Measurements from ENCODE around the gene KLC4. TPM values are rescaled to one million over a fixed set of nuclear protein-coding genes. Genes with fewer than 3 reads are reported as not detected.

KLC4 gene
- total and polyA plus RNA-seq, 9 of the 15 experiments (the other 6 are each of a cell fraction or from before 2014, with no cell fraction given) = 1.7 to 16.2 (median 7.7) TPM

GRCh38 chr6:43013843-43014433 is 45.5 kb upstream of the KLC4 start, which contains the start of the genes KLHDC3 and MEA1 (continued):
- no peak for TF ChIP-seq AFF4 (CRISPR knock-in tag; IDR thresholded peaks at IDR 0.05)
- peak; percentile 99 for TF ChIP-seq MAX (CRISPR knock-in tag; IDR thresholded peaks at IDR 0.05)
- peak; percentile 99 for TF ChIP-seq HCFC1 (IDR thresholded peaks at IDR 0.05; ENCODE audit: low read depth, low read length)
- peak in 1 of 2 experiments; percentile 87; a peak in 2 of 4 replicates for TF ChIP-seq ZNF639 (CRISPR knock-in tag; conservative IDR thresholded peaks at IDR 0.05 in 1 of 2, IDR thresholded peaks at IDR 0.05 in 1 of 2)
- TF ChIP-seq THRAP3 (IDR thresholded peaks at IDR 0.05; ENCODE audit: borderline replicate concordance) = no peak
- no peak for TF ChIP-seq RBM22 (IDR thresholded peaks at IDR 0.05; ENCODE audit: low read depth, low read length, poor library complexity, severe bottlenecking)
- TF ChIP-seq RB1 (IDR thresholded peaks at IDR 0.05; ENCODE audit: low read depth) = peak; percentile 87
- TF ChIP-seq E2F3 (CRISPR knock-in tag; IDR thresholded peaks at IDR 0.05) = peak; percentile 71; the same call in 1 of the 2 replicates
- TF ChIP-seq ZNF518B (CRISPR knock-in tag; IDR thresholded peaks at IDR 0.05) = no peak
- TF ChIP-seq EP400 (IDR thresholded peaks at IDR 0.05) = peak; percentile 90
- TF ChIP-seq ZNF717 (CRISPR knock-in tag; IDR thresholded peaks at IDR 0.05) = no peak
- TF ChIP-seq TBP (optimal IDR thresholded peaks at IDR 0.05; ENCODE audit: low read depth, low read length) = peak; percentile 71
- TF ChIP-seq HMGXB4 (CRISPR knock-in tag; IDR thresholded peaks at IDR 0.05) = no peak
- no peak for TF ChIP-seq MYNN (IDR thresholded peaks at IDR 0.05)
- no peak for TF ChIP-seq MYNN (CRISPR knock-in tag; IDR thresholded peaks at IDR 0.05)
- TF ChIP-seq WHSC1 (IDR thresholded peaks at IDR 0.05; ENCODE audit: low read length) = no peak
- peak; percentile 99 for TF ChIP-seq LCOR (CRISPR knock-in tag; IDR thresholded peaks at IDR 0.05)
- TF ChIP-seq MAFK (IDR thresholded peaks at IDR 0.05; ENCODE audit: low read length) = no peak; the same call in 1 of the 2 replicates
